Loucy (cell line): ENCODE data around the gene COL12A1.

Experiments used
- H2AFZ ChIP-seq: fragments of 200-600 bp; sonication (generic); 2 replicates; pipeline ENCODE4 v1.6.0; 2016; ENCODE audit warnings: antibody characterized with exemption, mild to moderate bottlenecking, low read length, moderate library complexity
- H3F3A ChIP-seq: fragments of 200-600 bp; 2 replicates; pipeline ENCODE4 v1.6.0; 2016; ENCODE audit warnings: antibody characterized with exemption, low read depth, mild to moderate bottlenecking
- H3K27me3 ChIP-seq: fragments of 200-600 bp; sonication (generic); 2 replicates; pipeline ENCODE4 v1.6.1; 2014; ENCODE audit warnings: low read length, mild to moderate bottlenecking; ENCODE audit not compliant: insufficient read depth, poor library complexity, severe bottlenecking
- H3K36me3 ChIP-seq: fragments of 200-600 bp; sonication (generic); 2 replicates; pipeline ENCODE4 v1.6.1; 2016; ENCODE audit warnings: low read length; ENCODE audit not compliant: insufficient read depth
- H3K4me1 ChIP-seq: fragments of 200-600 bp; sonication (generic); 2 replicates; pipeline ENCODE4 v1.5.1; 2014; ENCODE audit warnings: low read length, mild to moderate bottlenecking; ENCODE audit not compliant: insufficient read depth, poor library complexity, severe bottlenecking
- H3K4me2 ChIP-seq: fragments of 200-600 bp; sonication (generic); 2 replicates; pipeline ENCODE4 v1.6.0; 2014; ENCODE audit warnings: antibody characterized with exemption, low read length, low read depth, mild to moderate bottlenecking; ENCODE audit not compliant: poor library complexity, severe bottlenecking
- H3K4me3 ChIP-seq: fragments of 200-600 bp; sonication (generic); 2 replicates; pipeline ENCODE4 v1.5.1; 2014; ENCODE audit warnings: low read length, mild to moderate bottlenecking, mixed read lengths; ENCODE audit not compliant: poor library complexity, severe bottlenecking
- H3K79me2 ChIP-seq: fragments of 200-600 bp; sonication (generic); 2 replicates; pipeline ENCODE4 v1.6.1; 2014; ENCODE audit warnings: low read length; ENCODE audit not compliant: insufficient read depth
- H3K9ac ChIP-seq: fragments of 200-600 bp; sonication (generic); 2 replicates; pipeline ENCODE4 v1.6.0; 2014; ENCODE audit warnings: mild to moderate bottlenecking, low read depth, low read length, moderate library complexity; ENCODE audit not compliant: poor library complexity, severe bottlenecking
- H3K9me2 ChIP-seq: fragments of 200-600 bp; sonication (generic); replicated peaks from 2 replicates; pipeline ENCODE4 v1.6.1; 2016; ENCODE audit warnings: low read depth, low read length, mixed read lengths
- H3K9me3 ChIP-seq: fragments of 200-600 bp; sonication (generic); 2 replicates; pipeline ENCODE4 v1.6.1; 2014; ENCODE audit warnings: mild to moderate bottlenecking, antibody characterized with exemption, low read length, low read depth; ENCODE audit not compliant: insufficient read depth
- H4K20me1 ChIP-seq: fragments of 200-600 bp; sonication (generic); 2 replicates; pipeline ENCODE4 v1.6.0; 2014; ENCODE audit warnings: antibody characterized with exemption, low read length, mild to moderate bottlenecking; ENCODE audit not compliant: insufficient read depth, poor library complexity, severe bottlenecking
- EZH2phosphoT487 ChIP-seq: fragments of 200-600 bp; IDR thresholded peaks from 2 replicates; pipeline ENCODE4 v1.6.1; 2018; ENCODE audit warnings: antibody characterized with exemption, mild to moderate bottlenecking, moderate library complexity, borderline replicate concordance
- TF ChIP-seq, protein P1 (sequence below): fragments of 200-600 bp; sonication (generic); conservative IDR thresholded peaks from 2 replicates; pipeline ENCODE4 v1.5.1; 2014; ENCODE audit warnings: mild to moderate bottlenecking, antibody characterized with exemption, low read length

The COL12A1 gene

GRCh38 chr6:75157336-75157735, 48.5 kb downstream of the COL12A1 start:
- H3K36me3 ChIP-seq = no peaks in the 10 kb centered on the region
- no peaks in the 10 kb centered on the region for H3K79me2 ChIP-seq
- no peak overlapping the region for H2AFZ ChIP-seq
- no peaks in the 10 kb centered on the region for H3F3A ChIP-seq
- H3K4me1 ChIP-seq = no peaks in the 10 kb centered on the region
- H3K9me3 ChIP-seq = no peaks in the 10 kb centered on the region
- no peak overlapping the region for H3K4me2 ChIP-seq
- no peaks in the 10 kb centered on the region for H3K9me2 ChIP-seq
- no peak overlapping the region for H3K4me3 ChIP-seq
- no peak overlapping the region for H3K9ac ChIP-seq
- H4K20me1 ChIP-seq = no peaks in the 10 kb centered on the region
- TF ChIP-seq, protein P1, sequence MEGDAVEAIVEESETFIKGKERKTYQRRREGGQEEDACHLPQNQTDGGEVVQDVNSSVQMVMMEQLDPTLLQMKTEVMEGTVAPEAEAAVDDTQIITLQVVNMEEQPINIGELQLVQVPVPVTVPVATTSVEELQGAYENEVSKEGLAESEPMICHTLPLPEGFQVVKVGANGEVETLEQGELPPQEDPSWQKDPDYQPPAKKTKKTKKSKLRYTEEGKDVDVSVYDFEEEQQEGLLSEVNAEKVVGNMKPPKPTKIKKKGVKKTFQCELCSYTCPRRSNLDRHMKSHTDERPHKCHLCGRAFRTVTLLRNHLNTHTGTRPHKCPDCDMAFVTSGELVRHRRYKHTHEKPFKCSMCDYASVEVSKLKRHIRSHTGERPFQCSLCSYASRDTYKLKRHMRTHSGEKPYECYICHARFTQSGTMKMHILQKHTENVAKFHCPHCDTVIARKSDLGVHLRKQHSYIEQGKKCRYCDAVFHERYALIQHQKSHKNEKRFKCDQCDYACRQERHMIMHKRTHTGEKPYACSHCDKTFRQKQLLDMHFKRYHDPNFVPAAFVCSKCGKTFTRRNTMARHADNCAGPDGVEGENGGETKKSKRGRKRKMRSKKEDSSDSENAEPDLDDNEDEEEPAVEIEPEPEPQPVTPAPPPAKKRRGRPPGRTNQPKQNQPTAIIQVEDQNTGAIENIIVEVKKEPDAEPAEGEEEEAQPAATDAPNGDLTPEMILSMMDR = no peak
- no peak for TF ChIP-seq EZH2phosphoT487
- no peaks in the 10 kb centered on the region for H3K27me3 ChIP-seq

- Histone ChIP-seq H4K20me1 (no peaks in the 10 kb centered on the region), H2AFZ (no peak overlapping the region), H3K36me3 (no peaks in the 10 kb centered on the region), H3K4me1 (no peaks in the 10 kb centered on the region), H3K9ac (no peak overlapping the region), H3K9me2 (no peaks in the 10 kb centered on the region), H3K4me3 (no peak overlapping the region), H3K4me2 (no peak overlapping the region), H3K79me2 (no peaks in the 10 kb centered on the region), H3K9me3 (no peaks in the 10 kb centered on the region), H3F3A (no peaks in the 10 kb centered on the region), H3K27me3 (no peaks in the 10 kb centered on the region)
- TF ChIP-seq, protein P1 = no peak
- TF ChIP-seq EZH2phosphoT487 = no peak
Measured at GRCh38 chr6:75156186-75156878, 49.5 kb downstream of the COL12A1 start.

- Histone ChIP-seq H4K20me1 (no peaks in the 10 kb centered on the region), H3K4me1 (no peaks in the 10 kb centered on the region), H3F3A (no peaks in the 10 kb centered on the region), H3K9me3 (no peaks in the 10 kb centered on the region), H3K9me2 (no peaks in the 10 kb centered on the region), H3K36me3 (no peaks in the 10 kb centered on the region), H3K4me3 (no peak overlapping the region), H3K4me2 (no peak overlapping the region), H3K79me2 (no peaks in the 10 kb centered on the region), H3K27me3 (no peaks in the 10 kb centered on the region), H2AFZ (no peak overlapping the region), H3K9ac (no peak overlapping the region)
- no peak for TF ChIP-seq EZH2phosphoT487
- TF ChIP-seq, protein P1 = no peak
Measured at GRCh38 chr6:75155631-75156030, 50.2 kb downstream of the COL12A1 start.
